Esophagus (tissue), 2 donors: ENCODE data around the gene NFYC. TPM values are rescaled to one million over a fixed set of nuclear protein-coding genes. Genes with fewer than 3 reads are reported as not detected.
A peak's percentile ranks its signal among the peaks of the same experiment; 100 is the strongest.

Experiments used
- H3K27ac ChIP-seq, 2 donors: one replicate each; pipeline ENCODE4 v1.5.1; 2013; ENCODE audit warnings: low read depth in 2 of 2, mild to moderate bottlenecking in 2 of 2, inconsistent platforms in 1 of 2, low read length in 1 of 2, moderate library complexity in 1 of 2
- H3K27me3 ChIP-seq, 2 donors: one replicate each; pipeline ENCODE4 v1.6.1; 2013; ENCODE audit warnings: low read length in 2 of 2, control low read depth in 1 of 2, mild to moderate bottlenecking in 1 of 2; ENCODE audit not compliant: insufficient read depth in 2 of 2, control insufficient read depth in 1 of 2
- H3K36me3 ChIP-seq, 2 donors: one replicate each; pipeline ENCODE4 v1.6.1; 2013; ENCODE audit warnings: low read length in 1 of 2; ENCODE audit not compliant: control insufficient read depth in 2 of 2, insufficient read depth in 2 of 2
- H3K4me1 ChIP-seq, 2 donors: one replicate each; pipeline ENCODE4 v1.6.1; 2013; ENCODE audit warnings: low read length in 1 of 2; ENCODE audit not compliant: control insufficient read depth in 2 of 2, insufficient read depth in 2 of 2
- H3K4me3 ChIP-seq, 2 donors: one replicate each; pipeline ENCODE4 v1.5.1; 2013; ENCODE audit warnings: low read length in 2 of 2, mild to moderate bottlenecking in 2 of 2, low read depth in 1 of 2, moderate library complexity in 1 of 2
- H3K9me3 ChIP-seq, 2 donors: one replicate each; pipeline ENCODE4 v1.6.1; 2013; ENCODE audit warnings: mild to moderate bottlenecking in 2 of 2, low read depth in 1 of 2, low read length in 1 of 2, moderate library complexity in 1 of 2; ENCODE audit not compliant: control insufficient read depth in 2 of 2, insufficient read depth in 1 of 2
- WGBS, 2 donors: extraction: QIAGEN DNeasy Blood & Tissue Kit; methylation state at CpG; one replicate each; pipeline ENCODE4 v1.1.7; 2013; 5-methylcytosine and 5-hydroxymethylcytosine counted together
- polyA plus RNA-seq, 2 donors: library from polyadenylated mRNA; stranded (reverse); fragments of 200-250 nt; gene quantifications; one replicate each; pipeline ENCODE4 v1.2.3, GENCODE V29; 2013
- donor health status: healthy with polysubstance abuse.
- donor health status: Bipolar disorder and iron deficiency.

NFYC gene
- polyA plus RNA-seq, 2 donors, result 24.8 to 37.2 TPM

GRCh38 chr1:40789342-40789598 is 97.8 kb downstream of the NFYC start:
- no peaks in the 10 kb centered on the region for H3K27me3 ChIP-seq
- no peak overlapping the region for H3K4me3 ChIP-seq
- no peaks in the 10 kb centered on the region for H3K9me3 ChIP-seq
- no peaks in the 10 kb centered on the region for H3K36me3 ChIP-seq
- H3K27ac ChIP-seq, result no peak overlapping the region
- 68 to 75% methylated on average over 2 of the region's 2 CpGs for WGBS, 2 donors
- H3K4me1 ChIP-seq, result peaks cover 0 to 4% of the 10 kb centered on the region in 2 donors

DNA sequence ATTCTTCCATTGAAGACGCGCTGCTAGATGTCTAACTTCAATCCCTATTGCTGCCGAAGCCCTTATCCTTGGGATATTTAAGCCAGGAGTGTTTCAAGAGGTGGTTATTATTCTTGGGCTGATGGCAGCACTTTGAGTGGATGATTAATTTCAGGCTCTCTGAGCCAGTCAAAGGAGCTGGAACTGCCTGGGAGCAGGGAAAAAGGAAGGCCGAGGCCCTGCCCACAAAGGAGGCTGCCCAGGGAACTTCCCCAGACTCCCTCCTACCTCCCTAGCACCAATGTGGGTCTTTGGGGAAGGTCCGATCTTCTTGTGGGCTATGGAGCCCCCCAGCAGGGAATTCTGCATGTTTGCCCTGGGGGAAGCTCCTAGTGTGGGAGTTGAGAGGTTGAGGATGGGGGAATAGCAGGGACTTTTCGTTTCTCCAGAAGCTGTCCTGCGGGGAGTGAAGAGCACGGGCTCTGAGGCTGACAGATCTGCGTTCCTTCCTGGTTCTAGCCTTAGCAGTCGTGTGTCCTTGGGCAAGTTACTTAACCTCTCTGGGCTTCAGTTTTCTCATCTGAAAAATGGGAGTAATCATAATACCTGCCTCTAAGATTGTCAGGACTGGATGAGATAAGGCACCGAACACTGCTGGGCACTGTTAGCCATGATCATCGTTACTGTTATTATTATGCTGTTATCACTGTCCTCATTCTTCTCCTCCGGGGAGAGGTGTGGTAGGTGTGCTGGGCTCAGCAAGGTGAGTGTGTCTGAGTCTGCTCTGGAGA is 98.3 kb downstream of the NFYC start:
- peak overlapping the region in 1 of 2 donors; percentile 2 for H3K27ac ChIP-seq
- no peaks in the 10 kb centered on the region for H3K36me3 ChIP-seq
- no peak overlapping the region for H3K4me3 ChIP-seq
- no peaks in the 10 kb centered on the region for H3K4me1 ChIP-seq
- H3K27me3 ChIP-seq, result no peaks in the 10 kb centered on the region
- 79 to 81% methylated on average over 13 of the region's 13 CpGs for WGBS, 2 donors
- no peaks in the 10 kb centered on the region for H3K9me3 ChIP-seq

GRCh38 chr1:40792036-40792435 is 100.5 kb downstream of the NFYC start:
- Histone ChIP-seq H3K4me1 (no peaks in the 10 kb centered on the region), H3K9me3 (no peaks in the 10 kb centered on the region), H3K27ac (peak overlapping the region in 1 of 2 donors; percentile 1), H3K27me3 (no peaks in the 10 kb centered on the region), H3K4me3 (no peak overlapping the region), H3K36me3 (no peaks in the 10 kb centered on the region)
- WGBS, 2 donors, result 68 to 77% methylated on average over 7 of the region's 7 CpGs

DNA sequence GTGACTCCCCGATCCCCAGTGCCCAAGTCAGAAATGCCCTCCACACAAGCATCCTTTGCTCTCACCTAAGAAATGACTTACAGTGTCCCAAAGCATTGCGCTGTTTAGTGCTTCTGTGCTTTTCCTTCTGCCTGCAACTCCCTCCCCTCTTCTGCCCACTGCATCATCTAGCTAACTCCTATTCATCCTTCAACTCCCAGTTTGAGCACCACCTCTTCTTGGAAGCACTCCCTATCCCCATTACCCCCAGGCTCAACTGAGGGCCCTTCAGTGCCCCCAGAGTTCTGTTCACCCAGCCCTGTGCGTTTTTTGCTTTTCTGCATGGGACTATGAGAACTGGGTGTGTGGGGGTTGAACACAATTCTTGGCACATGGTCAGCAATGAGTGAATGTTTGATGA is 102.1 kb downstream of the NFYC start:
- no peak overlapping the region for H3K27ac ChIP-seq
- WGBS, 2 donors, result 89 to 97% methylated on average over 3 of the region's 3 CpGs

DNA sequence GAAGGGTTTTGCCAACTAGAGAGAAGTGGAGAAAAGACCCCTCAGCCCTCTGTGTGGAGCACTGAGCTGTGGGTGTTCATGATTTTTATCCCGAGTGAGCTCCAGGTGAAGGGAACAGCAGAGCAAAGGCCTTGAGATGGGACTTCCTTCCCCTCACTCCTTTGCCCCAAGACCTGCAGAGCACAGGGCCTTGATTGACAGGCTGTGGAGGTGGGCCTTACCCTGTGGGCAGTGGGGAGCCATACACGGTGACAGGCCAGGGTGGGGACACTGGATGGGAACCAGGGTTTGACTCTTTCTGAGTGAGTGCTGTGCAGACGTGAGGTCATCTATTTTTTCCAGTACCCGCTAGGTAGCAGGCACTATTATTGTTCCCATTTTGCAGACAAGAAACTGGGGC is 102.5 kb downstream of the NFYC start:
- no peaks in the 10 kb centered on the region for H3K36me3 ChIP-seq
- H3K27me3 ChIP-seq, result no peaks in the 10 kb centered on the region
- H3K27ac ChIP-seq, result no peak overlapping the region
- H3K9me3 ChIP-seq, result no peaks in the 10 kb centered on the region
- no peak overlapping the region for H3K4me3 ChIP-seq
- peaks cover 0 to 4% of the 10 kb centered on the region in 2 donors for H3K4me1 ChIP-seq
- WGBS, 2 donors, result 87 to 88% methylated on average over 4 of the region's 4 CpGs

More for the DNA sequence above, 102.1 kb downstream of the NFYC start:
- H3K36me3 ChIP-seq, result no peaks in the 10 kb centered on the region
- H3K27me3 ChIP-seq, result no peaks in the 10 kb centered on the region
- H3K9me3 ChIP-seq, result no peaks in the 10 kb centered on the region
- H3K4me1 ChIP-seq, result no peaks in the 10 kb centered on the region
- no peak overlapping the region for H3K4me3 ChIP-seq

DNA sequence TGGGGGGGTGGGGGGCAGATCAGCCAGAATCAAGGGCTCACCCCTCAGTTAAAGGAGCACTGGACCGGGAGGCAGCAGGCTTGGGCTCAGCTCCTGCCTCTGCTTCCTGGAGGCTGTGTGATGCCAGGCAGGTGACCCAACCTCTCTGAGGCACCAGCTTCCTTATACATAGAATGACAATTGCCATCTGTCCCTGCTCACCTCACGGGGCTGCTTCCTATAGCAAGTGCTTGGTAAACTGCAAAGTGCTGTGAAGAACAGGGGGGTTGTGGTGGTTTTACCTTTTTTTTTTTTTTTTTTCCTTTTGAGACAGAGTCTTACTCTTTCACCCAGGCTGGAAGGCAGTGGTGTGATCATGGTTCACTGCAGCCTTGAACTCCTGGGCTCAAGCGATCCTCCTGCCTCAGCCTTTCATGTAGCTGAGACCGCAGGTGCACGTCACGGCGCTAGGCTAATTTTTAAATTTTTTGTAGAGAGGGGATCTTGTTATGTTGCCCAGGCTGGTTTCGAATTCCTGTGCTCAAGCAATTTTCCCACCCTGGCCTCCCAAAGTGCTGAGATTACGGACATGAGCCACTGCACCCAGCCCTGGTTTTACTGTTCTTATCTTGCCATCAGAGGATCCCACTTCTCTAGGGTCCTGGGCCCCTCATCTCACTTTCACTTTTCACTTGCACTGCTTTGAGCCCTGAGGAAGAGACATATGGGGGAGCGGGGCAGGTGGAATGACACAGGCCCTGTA is 103.6 kb downstream of the NFYC start:
- H3K36me3 ChIP-seq, result no peaks in the 10 kb centered on the region
- no peaks in the 10 kb centered on the region for H3K27me3 ChIP-seq
- no peaks in the 10 kb centered on the region for H3K9me3 ChIP-seq
- WGBS, 2 donors, result 80 to 88% methylated on average over 10 of the region's 10 CpGs
- H3K27ac ChIP-seq, result peak overlapping the region in 1 of 2 donors; percentile 22
- H3K4me3 ChIP-seq, result no peak overlapping the region
- H3K4me1 ChIP-seq, result peaks cover 0 to 5% of the 10 kb centered on the region in 2 donors

DNA sequence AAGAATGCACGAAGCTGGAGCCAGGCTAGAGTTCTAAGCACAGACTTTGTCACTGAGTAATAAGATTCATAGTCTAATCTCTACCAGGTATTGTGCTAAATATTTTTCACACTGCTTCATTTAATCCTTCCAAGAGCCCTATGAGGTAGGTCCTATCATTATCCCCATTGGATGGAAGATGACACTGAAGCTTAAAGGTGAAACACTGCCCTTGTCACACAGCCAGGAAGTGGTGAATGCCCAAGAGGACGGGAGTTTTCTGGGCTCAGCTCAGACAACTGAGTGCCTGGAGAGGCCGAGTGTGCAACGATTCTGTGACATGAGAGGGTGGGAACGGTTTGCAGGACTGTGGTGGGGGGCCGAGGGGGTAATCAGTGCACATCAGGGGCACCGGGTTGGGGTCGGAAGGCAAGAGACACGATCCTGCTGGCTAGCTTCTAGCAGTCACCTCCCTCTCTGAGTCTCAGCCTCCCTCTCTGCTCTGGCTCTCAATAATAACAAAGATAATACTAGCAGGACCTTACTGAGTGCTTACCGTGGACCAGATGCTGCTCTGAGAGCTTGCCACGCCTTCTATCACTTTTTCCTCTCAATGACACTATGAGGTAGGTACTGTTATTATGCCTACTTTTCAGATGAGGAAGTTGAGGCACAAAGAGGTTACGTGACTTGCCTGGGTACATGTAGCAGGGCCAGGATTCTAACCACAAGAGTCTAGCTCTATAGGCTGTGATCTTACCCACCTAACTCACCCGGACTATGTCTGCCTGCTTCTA is 104.5 kb downstream of the NFYC start:
- H3K36me3 ChIP-seq, result no peaks in the 10 kb centered on the region
- WGBS, 2 donors, result 56 to 59% methylated on average over 13 of the region's 13 CpGs
- peak overlapping the region in 1 of 2 donors; percentile 51 for H3K27ac ChIP-seq
- no peaks in the 10 kb centered on the region for H3K27me3 ChIP-seq
- peaks cover 0 to 5% of the 10 kb centered on the region in 2 donors for H3K4me1 ChIP-seq
- no peaks in the 10 kb centered on the region for H3K9me3 ChIP-seq
- H3K4me3 ChIP-seq, result no peak overlapping the region

DNA sequence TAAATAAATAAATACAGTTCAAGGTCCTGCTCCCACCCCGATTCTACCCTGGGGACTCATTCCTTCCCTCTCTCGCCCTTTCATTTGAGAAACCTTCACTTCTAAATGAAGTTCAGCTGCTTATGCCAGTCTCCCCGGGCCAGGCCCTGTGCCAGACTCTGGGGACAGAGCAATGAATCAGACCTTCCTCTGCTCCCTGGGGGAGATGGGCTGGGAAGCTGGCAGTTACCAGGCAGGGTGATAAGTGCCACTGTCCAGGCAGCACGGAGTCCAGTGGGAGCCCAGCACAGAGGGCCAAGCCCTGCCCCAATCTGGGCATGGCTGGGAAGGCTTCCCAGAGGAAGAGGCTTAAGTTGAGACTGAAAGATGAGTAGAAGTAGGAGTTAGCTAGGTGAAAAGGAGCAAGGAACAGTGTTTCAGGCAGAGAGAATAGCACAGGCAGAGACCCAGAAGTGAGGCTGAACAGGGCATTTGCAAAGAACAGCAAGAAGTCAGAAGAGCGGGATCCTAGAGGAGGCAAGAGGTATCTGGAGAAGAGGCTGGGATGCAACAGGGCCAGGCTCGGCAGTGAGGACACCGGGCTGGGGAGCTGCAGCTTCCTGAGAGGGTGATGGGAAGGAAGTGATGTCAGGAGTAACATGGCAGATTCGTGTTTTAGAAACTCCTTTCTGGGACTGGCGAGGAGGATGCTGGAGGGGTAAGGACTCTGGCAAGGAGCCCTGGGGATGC is 105.6 kb downstream of the NFYC start:
- Histone ChIP-seq H3K27me3 (no peaks in the 10 kb centered on the region), H3K4me3 (no peak overlapping the region), H3K9me3 (no peaks in the 10 kb centered on the region), H3K4me1 (peaks cover 0 to 15% of the 10 kb centered on the region in 2 donors), H3K36me3 (no peaks in the 10 kb centered on the region), H3K27ac (peak overlapping the region in 1 of 2 donors; percentile 63)
- 65 to 66% methylated on average over 9 of the region's 9 CpGs for WGBS, 2 donors

- peak overlapping the region in 1 of 2 donors; percentile 63 for H3K27ac ChIP-seq
- 89 to 91% methylated on average over 3 of the region's 3 CpGs for WGBS, 2 donors
- no peaks in the 10 kb centered on the region for H3K27me3 ChIP-seq
Observed at GRCh38 chr1:40797668-40798010, 106.1 kb downstream of the NFYC start.

More at GRCh38 chr1:40797668-40798010, 106.1 kb downstream of the NFYC start:
- H3K4me1 ChIP-seq, result peaks cover 0 to 15% of the 10 kb centered on the region in 2 donors
- no peaks in the 10 kb centered on the region for H3K9me3 ChIP-seq
- H3K36me3 ChIP-seq, result no peaks in the 10 kb centered on the region
- no peak overlapping the region for H3K4me3 ChIP-seq
